Measurements from ENCODE around the gene RNASE12. TPM values are rescaled to one million over a fixed set of nuclear protein-coding genes. Genes with fewer than 3 reads are reported as not detected.
A peak's percentile ranks its signal among the peaks of the same experiment; 100 is the strongest.
"Not testable (repeated sequence)": the region's sequence is repeated elsewhere in the genome, so short reads cannot be mapped to it uniquely, and the experiment has no call there.

The RNASE12 gene
- total RNA-seq, 6 experiments from 2014 or later: not detected

DNA sequence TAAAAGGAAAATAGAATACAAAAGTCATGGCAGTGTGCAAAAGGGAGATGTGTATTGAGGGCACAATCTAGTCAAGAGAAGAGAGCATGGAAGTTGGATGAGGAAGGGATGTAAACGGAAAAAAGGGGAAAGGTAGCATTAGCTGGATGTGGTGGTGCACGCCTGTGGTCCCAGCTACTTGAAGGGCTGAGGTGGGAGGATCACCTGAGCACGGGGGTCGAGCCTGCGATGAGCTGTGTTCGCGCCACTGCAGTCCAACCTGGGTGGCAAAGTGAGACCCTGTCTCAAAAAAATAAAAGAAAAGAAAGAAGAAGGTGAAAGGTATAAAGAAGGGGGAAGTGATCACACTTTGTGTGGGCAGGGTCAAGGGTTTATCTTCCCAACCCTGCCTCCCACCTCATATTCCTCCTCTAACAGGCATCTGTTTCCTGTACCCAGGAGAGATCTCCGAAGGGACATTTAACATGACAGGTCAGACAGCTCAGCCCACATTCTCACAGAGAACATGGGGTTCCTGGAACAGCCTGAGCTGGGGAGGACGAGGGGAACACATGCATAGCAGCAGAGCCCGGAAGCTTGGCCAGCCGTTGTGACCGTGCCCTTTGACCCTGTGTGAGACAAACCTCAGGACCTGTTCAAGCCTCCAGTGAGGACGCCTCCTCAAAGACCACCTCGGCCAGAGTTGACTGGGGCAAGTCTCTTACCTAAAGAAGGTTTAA lies 12.2 kb downstream of the RNASE12 start:
- no peaks in the 10 kb centered on the region for H3K27me3 ChIP-seq
- intact Hi-C loops (cut with DNase I): no loop called here
- no peaks in the 10 kb centered on the region for H3K9me3 ChIP-seq
- H3K4me1 ChIP-seq: no peaks in the 10 kb centered on the region
- H3K4me3 ChIP-seq: no peak overlapping the region
- ATAC-seq (peak in 1 of 4 donors; percentile 23), DNase-seq (no peak)
- no peaks in the 10 kb centered on the region for H3K36me3 ChIP-seq
- no peak overlapping the region for H3K27ac ChIP-seq
- 48% methylated on average over 7 of the region's 14 CpGs for WGBS (ENCODE audit: insufficient coverage, low coverage, low lambda C conversion rate, missing lambda C conversion rate)
- no peak for TF ChIP-seq POLR2A (IDR thresholded peaks at IDR 0.05)
- TF ChIP-seq, protein P1, sequence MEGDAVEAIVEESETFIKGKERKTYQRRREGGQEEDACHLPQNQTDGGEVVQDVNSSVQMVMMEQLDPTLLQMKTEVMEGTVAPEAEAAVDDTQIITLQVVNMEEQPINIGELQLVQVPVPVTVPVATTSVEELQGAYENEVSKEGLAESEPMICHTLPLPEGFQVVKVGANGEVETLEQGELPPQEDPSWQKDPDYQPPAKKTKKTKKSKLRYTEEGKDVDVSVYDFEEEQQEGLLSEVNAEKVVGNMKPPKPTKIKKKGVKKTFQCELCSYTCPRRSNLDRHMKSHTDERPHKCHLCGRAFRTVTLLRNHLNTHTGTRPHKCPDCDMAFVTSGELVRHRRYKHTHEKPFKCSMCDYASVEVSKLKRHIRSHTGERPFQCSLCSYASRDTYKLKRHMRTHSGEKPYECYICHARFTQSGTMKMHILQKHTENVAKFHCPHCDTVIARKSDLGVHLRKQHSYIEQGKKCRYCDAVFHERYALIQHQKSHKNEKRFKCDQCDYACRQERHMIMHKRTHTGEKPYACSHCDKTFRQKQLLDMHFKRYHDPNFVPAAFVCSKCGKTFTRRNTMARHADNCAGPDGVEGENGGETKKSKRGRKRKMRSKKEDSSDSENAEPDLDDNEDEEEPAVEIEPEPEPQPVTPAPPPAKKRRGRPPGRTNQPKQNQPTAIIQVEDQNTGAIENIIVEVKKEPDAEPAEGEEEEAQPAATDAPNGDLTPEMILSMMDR (IDR thresholded peaks at IDR 0.05): no peak

DNA sequence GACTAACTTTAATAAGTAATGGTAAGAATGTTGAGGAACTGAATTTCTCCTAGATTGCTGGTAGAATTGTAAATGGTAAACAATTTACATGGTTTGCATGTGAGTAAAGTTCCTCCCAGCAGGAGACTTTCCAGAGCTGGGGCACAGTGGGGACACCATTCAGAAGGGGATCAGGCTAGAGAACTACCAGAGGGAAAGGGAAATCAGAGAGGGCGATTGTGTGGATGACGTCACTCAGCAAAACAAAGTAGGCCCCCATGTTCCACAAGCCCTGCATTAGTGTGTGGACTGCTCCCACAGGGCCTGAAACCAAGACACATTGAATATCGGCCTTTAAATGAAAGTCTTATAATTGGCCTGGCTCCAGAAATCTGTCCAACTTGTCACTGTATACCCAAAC lies 12.9 kb downstream of the RNASE12 start:
- intact Hi-C loops (cut with DNase I): no loop called here
- no peaks in the 10 kb centered on the region for H3K9me3 ChIP-seq
- H3K4me1 ChIP-seq: no peaks in the 10 kb centered on the region
- no peak for DNase-seq
- 87% methylated on average over 3 of the region's 3 CpGs for WGBS (ENCODE audit: insufficient coverage, low coverage, low lambda C conversion rate, missing lambda C conversion rate)
- no peaks in the 10 kb centered on the region for H3K27me3 ChIP-seq
- TF ChIP-seq, protein P1 (IDR thresholded peaks at IDR 0.05): no peak
- TF ChIP-seq POLR2A (IDR thresholded peaks at IDR 0.05): no peak
- no peak for ATAC-seq
- no peaks in the 10 kb centered on the region for H3K36me3 ChIP-seq
- H3K27ac ChIP-seq: no peak overlapping the region
- H3K4me3 ChIP-seq: no peak overlapping the region

DNA sequence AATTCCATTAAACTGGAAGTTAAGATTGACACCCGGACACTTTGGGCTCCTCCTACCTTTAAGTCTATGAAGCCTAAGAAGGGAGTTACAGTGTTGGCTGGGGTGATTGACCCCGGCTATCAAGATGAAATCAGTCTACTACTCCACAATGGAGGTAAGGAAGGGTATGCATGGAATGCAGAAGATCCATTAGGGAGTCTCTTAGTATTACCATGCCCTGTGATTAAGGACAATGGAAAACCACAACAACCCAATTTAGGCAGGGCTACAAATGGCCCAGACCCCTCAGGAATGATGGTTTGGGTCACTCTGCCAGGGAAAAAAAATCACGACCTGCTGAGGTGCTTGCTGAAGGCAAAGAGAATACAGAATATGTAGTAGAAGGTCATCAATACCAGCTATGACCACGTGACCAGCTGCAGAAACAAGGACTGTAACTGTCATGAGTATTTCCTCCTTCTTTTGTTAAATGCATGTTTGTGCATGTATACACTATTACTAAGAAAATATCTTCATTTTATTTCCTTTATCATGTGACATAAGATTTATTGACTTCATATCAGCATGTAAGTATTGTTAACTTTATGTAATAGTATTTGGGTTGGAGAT lies 18.7 kb downstream of the RNASE12 start:
- ATAC-seq; DNase-seq; H3K4me1 ChIP-seq; H3K27ac ChIP-seq; intact Hi-C loops (cut with DNase I); H3K4me3 ChIP-seq; H3K36me3 ChIP-seq; H3K27me3 ChIP-seq; H3K9me3 ChIP-seq: not testable (repeated sequence)
- WGBS (ENCODE audit: insufficient coverage, low coverage, low lambda C conversion rate, missing lambda C conversion rate): 69% methylated on average over 4 of the region's 4 CpGs

DNA sequence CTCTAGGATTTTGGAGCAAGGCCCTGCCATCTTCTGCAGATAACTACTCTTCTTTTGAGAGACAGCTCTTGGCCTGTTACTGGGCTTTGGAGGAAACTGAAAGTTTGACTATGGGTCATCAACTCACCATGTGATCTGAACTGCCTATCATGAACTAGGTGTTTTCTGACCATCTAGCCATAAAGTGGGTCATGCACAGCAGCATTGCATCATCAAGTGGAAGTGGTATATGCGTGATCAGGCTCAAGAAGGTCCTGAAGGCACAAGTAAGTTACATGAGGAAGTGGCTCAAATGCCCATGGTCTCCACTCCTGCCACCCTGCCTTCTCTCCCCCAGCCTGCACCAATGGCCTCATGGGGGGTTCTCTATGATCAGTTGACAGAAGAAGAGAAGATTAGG lies 20.5 kb downstream of the RNASE12 start:
- ATAC-seq; H3K4me1 ChIP-seq; H3K27ac ChIP-seq; H3K27me3 ChIP-seq; H3K36me3 ChIP-seq; DNase-seq; H3K4me3 ChIP-seq; intact Hi-C loops (cut with DNase I); H3K9me3 ChIP-seq: not testable (repeated sequence)
- no CpG with 5 or more reads among the region's 1 CpG for WGBS (ENCODE audit: insufficient coverage, low coverage, low lambda C conversion rate, missing lambda C conversion rate)

- intact Hi-C loops (cut with DNase I); H3K4me1 ChIP-seq; H3K27ac ChIP-seq; DNase-seq; H3K36me3 ChIP-seq; H3K4me3 ChIP-seq; H3K27me3 ChIP-seq; ATAC-seq; H3K9me3 ChIP-seq: not testable (repeated sequence)
- 69% methylated on average over 2 of the region's 2 CpGs for WGBS (ENCODE audit: insufficient coverage, low coverage, low lambda C conversion rate, missing lambda C conversion rate)
These were observed 21.3 kb downstream of the RNASE12 start for GRCh38 chr14:20569865-20570264.

GRCh38 chr14:20569066-20569465 lies 22.1 kb downstream of the RNASE12 start:
- ATAC-seq: no peak
- Histone ChIP-seq H3K36me3 (no peaks in the 10 kb centered on the region), H3K4me3 (no peak overlapping the region), H3K27me3 (no peaks in the 10 kb centered on the region), H3K27ac (no peak overlapping the region), H3K4me1 (no peaks in the 10 kb centered on the region), H3K9me3 (no peaks in the 10 kb centered on the region)
- TF ChIP-seq POLR2A (IDR thresholded peaks at IDR 0.05): no peak
- TF ChIP-seq, protein P1 (IDR thresholded peaks at IDR 0.05): no peak
- DNase-seq: no peak
- intact Hi-C loops (cut with DNase I): no loop called here
